ENCODE data around the gene CSTF2T. TPM values are rescaled to one million over a fixed set of nuclear protein-coding genes. Genes with fewer than 3 reads are reported as not detected.

The CSTF2T gene
- total and polyA plus RNA-seq, 2 donors (not counting 1 experiment from before 2014, with no cell fraction given): 4.5 to 36.4 TPM

DNA sequence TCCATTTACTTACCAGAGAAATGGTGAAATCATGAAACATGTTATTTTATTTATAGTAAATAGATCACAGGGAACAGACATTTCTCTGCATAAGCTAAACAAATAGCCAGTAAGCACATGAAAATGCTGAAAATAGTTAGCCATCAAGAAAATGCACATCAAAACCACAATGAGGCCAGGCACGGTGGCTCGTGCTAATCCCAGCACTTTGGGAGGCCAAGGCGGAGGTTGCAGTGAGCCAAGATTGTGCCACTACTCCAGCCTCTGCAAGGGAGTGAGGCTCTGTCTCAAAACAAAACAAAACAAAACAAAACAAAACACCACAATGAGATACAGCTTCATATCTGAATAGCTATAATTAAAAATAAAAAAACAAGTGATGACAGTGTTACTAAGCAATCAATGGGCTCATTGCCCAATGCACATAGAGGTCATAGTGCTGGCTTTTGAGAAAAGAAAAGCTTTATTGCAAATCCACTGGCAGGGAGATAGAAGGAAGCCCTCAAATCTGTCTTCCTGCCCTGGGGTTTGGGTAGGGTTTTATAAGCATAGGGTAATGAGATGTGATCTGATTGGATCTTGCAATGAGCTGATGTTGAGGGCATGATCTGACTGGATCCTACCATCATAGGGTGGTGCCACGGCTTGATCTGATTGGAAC is 16.2 kb downstream of the CSTF2T start:
- Histone ChIP-seq H3K79me2 (ENCODE audit: control insufficient read depth, insufficient read depth, low read length) (no peaks in the 10 kb centered on the region), H3K9ac (ENCODE audit: low read length) (no peak overlapping the region), H3K9me3 (ENCODE audit: control extremely low read depth in 1 of 3, control insufficient read depth in 2 of 3, insufficient read depth in 1 of 3, low read length in 2 of 3) (no peaks in the 10 kb centered on the region), H3K27ac (ENCODE audit: low read length in 2 of 2) (no peak overlapping the region), H3K36me3 (replicated peaks in 1 of 2; ENCODE audit: control extremely low read depth in 1 of 2, control insufficient read depth in 1 of 2, extremely low read depth in 1 of 2, insufficient read depth in 2 of 2, low read length in 1 of 2) (no peaks in the 10 kb centered on the region), H3K4me3 (ENCODE audit: control extremely low read depth in 1 of 5, extremely low read depth in 1 of 5, insufficient read depth in 1 of 5, low read depth in 2 of 5, low read length in 4 of 5) (no peak overlapping the region), H3K27me3 (replicated peaks in 1 of 4; ENCODE audit: control extremely low read depth in 1 of 4, control insufficient read depth in 3 of 4, insufficient read depth in 4 of 4, low read length in 3 of 4) (peaks cover 0 to 4% (median 1%) of the 10 kb centered on the region in 4 experiments), H3K4me2 (replicated peaks; ENCODE audit: low read depth, low read length, poor library complexity, severe bottlenecking) (no peak overlapping the region), H3K4me1 (ENCODE audit: control insufficient read depth in 2 of 2, insufficient read depth in 2 of 2, low read length in 2 of 2) (no peaks in the 10 kb centered on the region), H4K20me1 (ENCODE audit: control insufficient read depth, insufficient read depth, low read length, poor library complexity, severe bottlenecking) (no peaks in the 10 kb centered on the region), H2AFZ (ENCODE audit: insufficient read depth, low read depth, low read length, poor library complexity, severe bottlenecking) (no peak overlapping the region)
- intact Hi-C loops (cut with micrococcal nuclease): no loop called here
- DNase-seq (no peak), ATAC-seq (ENCODE audit: low read depth) (no peak)
- 74% methylated on average over 4 of the region's 4 CpGs for WGBS (ENCODE audit: insufficient coverage)
- H3K4me3 Mint-ChIP-seq: no peak overlapping the region
- H3K9me3 Mint-ChIP-seq (ENCODE audit: insufficient read depth): no peaks in the 10 kb centered on the region
- no peaks in the 10 kb centered on the region for H3K4me1 Mint-ChIP-seq
- CTCF ChIA-PET: no interaction called here
- no peak overlapping the region for H3K27ac Mint-ChIP-seq
- POLR2A ChIA-PET: no interaction called here
- TF ChIP-seq, protein P1, sequence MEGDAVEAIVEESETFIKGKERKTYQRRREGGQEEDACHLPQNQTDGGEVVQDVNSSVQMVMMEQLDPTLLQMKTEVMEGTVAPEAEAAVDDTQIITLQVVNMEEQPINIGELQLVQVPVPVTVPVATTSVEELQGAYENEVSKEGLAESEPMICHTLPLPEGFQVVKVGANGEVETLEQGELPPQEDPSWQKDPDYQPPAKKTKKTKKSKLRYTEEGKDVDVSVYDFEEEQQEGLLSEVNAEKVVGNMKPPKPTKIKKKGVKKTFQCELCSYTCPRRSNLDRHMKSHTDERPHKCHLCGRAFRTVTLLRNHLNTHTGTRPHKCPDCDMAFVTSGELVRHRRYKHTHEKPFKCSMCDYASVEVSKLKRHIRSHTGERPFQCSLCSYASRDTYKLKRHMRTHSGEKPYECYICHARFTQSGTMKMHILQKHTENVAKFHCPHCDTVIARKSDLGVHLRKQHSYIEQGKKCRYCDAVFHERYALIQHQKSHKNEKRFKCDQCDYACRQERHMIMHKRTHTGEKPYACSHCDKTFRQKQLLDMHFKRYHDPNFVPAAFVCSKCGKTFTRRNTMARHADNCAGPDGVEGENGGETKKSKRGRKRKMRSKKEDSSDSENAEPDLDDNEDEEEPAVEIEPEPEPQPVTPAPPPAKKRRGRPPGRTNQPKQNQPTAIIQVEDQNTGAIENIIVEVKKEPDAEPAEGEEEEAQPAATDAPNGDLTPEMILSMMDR (IDR thresholded peaks at IDR 0.05): no peak
- TF ChIP-seq EZH2 (IDR thresholded peaks at IDR 0.05; ENCODE audit: borderline replicate concordance, insufficient read depth, low read depth, low read length, poor library complexity, severe bottlenecking): no peak
- peaks cover 17% of the 10 kb centered on the region for H3K27me3 Mint-ChIP-seq

- H3K9me3 ChIP-seq (ENCODE audit: control extremely low read depth in 1 of 3, control insufficient read depth in 2 of 3, insufficient read depth in 1 of 3, low read length in 2 of 3): no peaks in the 10 kb centered on the region
- no CpG with 5 or more reads among the region's 6 CpGs for WGBS (ENCODE audit: insufficient coverage)
- ATAC-seq (ENCODE audit: low read depth): no peak
- CTCF ChIA-PET: no interaction called here
- peaks cover 22% of the 10 kb centered on the region for H3K27me3 Mint-ChIP-seq
- no peak overlapping the region for H3K4me3 Mint-ChIP-seq
- H3K27me3 ChIP-seq (replicated peaks in 1 of 4; ENCODE audit: control extremely low read depth in 1 of 4, control insufficient read depth in 3 of 4, insufficient read depth in 4 of 4, low read length in 3 of 4): peaks cover 0 to 11% (median 0%) of the 10 kb centered on the region in 4 experiments
- H3K4me1 ChIP-seq (ENCODE audit: control insufficient read depth in 2 of 2, insufficient read depth in 2 of 2, low read length in 2 of 2): no peaks in the 10 kb centered on the region
- no peaks in the 10 kb centered on the region for H4K20me1 ChIP-seq (ENCODE audit: control insufficient read depth, insufficient read depth, low read length, poor library complexity, severe bottlenecking)
- H2AFZ ChIP-seq (ENCODE audit: insufficient read depth, low read depth, low read length, poor library complexity, severe bottlenecking): no peak overlapping the region
- no peak for TF ChIP-seq EZH2 (IDR thresholded peaks at IDR 0.05; ENCODE audit: borderline replicate concordance, insufficient read depth, low read depth, low read length, poor library complexity, severe bottlenecking)
- TF ChIP-seq, protein P1 (IDR thresholded peaks at IDR 0.05): no peak
- H3K4me3 ChIP-seq (ENCODE audit: control extremely low read depth in 1 of 5, extremely low read depth in 1 of 5, insufficient read depth in 1 of 5, low read depth in 2 of 5, low read length in 4 of 5): no peak overlapping the region
- H3K27ac ChIP-seq (ENCODE audit: low read length in 2 of 2): no peak overlapping the region
- H3K9me3 Mint-ChIP-seq (ENCODE audit: insufficient read depth): no peaks in the 10 kb centered on the region
- POLR2A ChIA-PET: no interaction called here
- H3K9ac ChIP-seq (ENCODE audit: low read length): no peak overlapping the region
- no peaks in the 10 kb centered on the region for H3K36me3 ChIP-seq (replicated peaks in 1 of 2; ENCODE audit: control extremely low read depth in 1 of 2, control insufficient read depth in 1 of 2, extremely low read depth in 1 of 2, insufficient read depth in 2 of 2, low read length in 1 of 2)
- H3K4me1 Mint-ChIP-seq: no peaks in the 10 kb centered on the region
- no peaks in the 10 kb centered on the region for H3K79me2 ChIP-seq (ENCODE audit: control insufficient read depth, insufficient read depth, low read length)
- DNase-seq: no peak
- H3K4me2 ChIP-seq (replicated peaks; ENCODE audit: low read depth, low read length, poor library complexity, severe bottlenecking): no peak overlapping the region
- intact Hi-C loops (cut with micrococcal nuclease): no loop called here
- no peak overlapping the region for H3K27ac Mint-ChIP-seq
Observed at GRCh38 chr10:51679841-51680240, 19.6 kb downstream of the CSTF2T start.

All from B cell (primary cell).